Activated CD4-positive, alpha-beta T cell treated with anti-CD3 and anti-CD28 coated beads for 36 hours (primary cell): Measurements from ENCODE around the gene GNMT. TPM values are rescaled to one million over a fixed set of nuclear protein-coding genes. Genes with fewer than 3 reads are reported as not detected.
A peak's percentile ranks its signal among the peaks of the same experiment; 100 is the strongest.

Source experiments
- ATAC-seq: fragments of 200-7000 bp; cut with Tn5 transposase; one replicate; pipeline ENCODE4 v1.10.0; 2021; ENCODE audit warnings: mild to moderate bottlenecking, moderate library complexity
- CTCF ChIA-PET: fragments of 350-600 bp; sonication (Branson Sonifier 250); formaldehyde crosslinking; loops from one replicate; lab custom pipeline; 2021; ENCODE audit warnings: antibody characterized with exemption; lab: Charles Lee
- POLR2A ChIA-PET: fragments of 350-600 bp; sonication (Branson Sonifier 250); formaldehyde crosslinking; loops from one replicate; lab custom pipeline; 2021; ENCODE audit warnings: antibody characterized with exemption, inconsistent platforms; lab: Charles Lee
- DNase-seq: peaks from one replicate; pipeline ENCODE4 v3.0.0-alpha.2; 2020
- H3K27ac Mint-ChIP-seq: one replicate; pipeline ENCODE4 v1.8.0; 2021; ENCODE audit warnings: mixed read lengths
- H3K27me3 Mint-ChIP-seq: one replicate; pipeline ENCODE4 v1.8.0; 2021; ENCODE audit warnings: mixed read lengths
- H3K36me3 Mint-ChIP-seq: one replicate; pipeline ENCODE4 v1.8.0; 2021; ENCODE audit warnings: low read depth, mixed read lengths
- H3K4me1 Mint-ChIP-seq: one replicate; pipeline ENCODE4 v1.8.0; 2021; ENCODE audit warnings: mixed read lengths
- H3K4me3 Mint-ChIP-seq: one replicate; pipeline ENCODE4 v1.8.0; 2021; ENCODE audit warnings: mild to moderate bottlenecking, moderate library complexity, mixed read lengths
- H3K9me3 Mint-ChIP-seq: one replicate; pipeline ENCODE4 v1.8.0; 2021; ENCODE audit warnings: low read depth, mixed read lengths
- intact Hi-C, 2 experiments: fragments of 100-400 bp; cut with DNase I in 1 of 2; cut with micrococcal nuclease in 1 of 2; formaldehyde crosslinking; loops; one replicate each; pipeline versions ENCODE4 v1.14.2 to v1.15.1; 2022 to 2024; cut with DNase I, micrococcal nuclease
- total RNA-seq, 2 experiments: library from RNA; stranded (reverse); gene quantifications; one replicate each; pipeline ENCODE4 v1.2.3, GENCODE V29; 2021

The GNMT gene
- total RNA-seq, 2 experiments from 2014 or later, result 0.50 TPM; not detected in 1

DNA sequence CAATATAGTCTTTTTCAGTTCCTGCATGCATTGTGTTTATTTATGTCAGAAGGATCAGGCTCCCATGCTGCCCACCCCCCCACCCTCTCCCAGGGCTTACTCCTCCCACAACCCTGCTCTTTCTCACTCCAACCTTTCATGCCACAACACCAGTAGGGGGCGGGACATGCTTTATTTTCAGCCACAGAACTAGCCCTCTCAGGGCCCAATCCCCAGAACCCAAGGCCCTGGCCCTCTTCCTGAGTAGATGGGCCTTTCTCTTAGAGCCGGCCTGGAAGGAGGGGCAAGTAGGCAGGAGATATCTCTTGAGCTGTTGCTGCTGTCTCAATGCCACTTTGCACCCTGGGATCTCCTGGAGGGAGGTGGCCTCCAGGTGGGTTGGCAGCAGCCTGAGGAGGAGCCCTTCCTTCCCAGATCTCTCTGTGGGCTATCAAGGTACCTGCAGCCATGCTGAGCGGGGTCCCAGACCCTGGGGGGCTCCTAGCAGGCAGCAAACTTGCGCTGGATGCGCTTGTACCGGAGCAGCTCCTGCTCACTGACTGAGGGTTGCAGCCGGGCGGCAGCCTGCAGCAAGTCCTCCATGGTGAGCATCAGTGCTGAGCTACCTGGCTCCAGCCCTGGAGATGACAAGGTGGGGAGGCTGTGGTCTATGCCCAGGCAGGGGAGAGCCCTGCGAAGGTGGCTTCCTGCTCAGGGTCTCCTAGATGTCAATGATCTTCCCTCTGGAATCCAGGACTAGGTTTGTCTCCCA lies 3.5 kb downstream of the GNMT start:
- no peak overlapping the region for H3K4me3 Mint-ChIP-seq
- H3K36me3 Mint-ChIP-seq, result peaks cover 17% of the 10 kb centered on the region
- ATAC-seq (peak; percentile 83), DNase-seq (peak; percentile 68)
- POLR2A ChIA-PET, result interaction anchor here (1.4 kb wide), 1 partner anchor 34 kb away, joined by 4 read pairs; the partner anchor contains the start of gene CNPY3
- CTCF ChIA-PET, result interaction anchor here (0.7 to 1.5 kb wide), 2 partner anchors 20 to 54 kb away, joined by 3 to 7 read pairs; no protein-coding TSS in a partner anchor
- no peaks in the 10 kb centered on the region for H3K9me3 Mint-ChIP-seq
- no peak overlapping the region for H3K27ac Mint-ChIP-seq
- intact Hi-C loops, result loop anchor here (1.0 to 10.0 kb wide), 3 partner anchors 63 to 181 kb away; no protein-coding TSS in a partner anchor
- peaks cover 11% of the 10 kb centered on the region for H3K4me1 Mint-ChIP-seq
- H3K27me3 Mint-ChIP-seq, result no peaks in the 10 kb centered on the region

GRCh38 chr6:42966571-42966970 lies 6.0 kb downstream of the GNMT start:
- Mint-ChIP-seq H3K4me1 (peaks cover 9% of the 10 kb centered on the region), H3K4me3 (no peak overlapping the region), H3K9me3 (no peaks in the 10 kb centered on the region), H3K27ac (no peak overlapping the region), H3K36me3 (peaks cover 15% of the 10 kb centered on the region), H3K27me3 (no peaks in the 10 kb centered on the region)
- no peak for DNase-seq
- POLR2A ChIA-PET, result interaction anchor here (0.7 kb wide), 1 partner anchor 37 kb away, joined by 8 read pairs; no protein-coding TSS in a partner anchor
- intact Hi-C loops, result loop anchor here in 1 of 2 experiments (10.0 kb wide), 1 partner anchor 178 kb away; no protein-coding TSS in a partner anchor
- ATAC-seq, result no peak
- CTCF ChIA-PET, result interaction anchor here (1.0 kb wide), 1 partner anchor 177 kb away, joined by 5 read pairs; no protein-coding TSS in a partner anchor

DNA sequence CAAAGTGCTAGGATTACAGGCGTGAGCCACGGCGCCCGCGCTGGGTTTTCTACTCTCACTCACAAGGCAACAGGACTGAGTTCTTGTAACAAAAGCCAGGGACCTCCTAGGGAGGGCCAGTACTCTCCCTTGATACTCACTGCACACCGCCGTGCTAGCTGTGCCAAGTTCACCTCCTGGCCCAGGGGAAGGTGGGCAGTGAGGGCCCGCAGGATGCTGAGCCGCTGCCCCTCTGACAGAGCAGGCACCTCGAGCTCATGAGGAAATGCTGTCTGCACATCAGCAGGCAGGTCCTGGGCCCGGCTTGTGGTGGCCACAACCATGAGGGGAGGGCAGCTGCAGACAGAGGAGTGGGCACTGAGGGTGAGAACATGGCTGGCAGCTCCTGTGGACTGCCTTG lies 6.7 kb downstream of the GNMT start:
- H3K4me1 Mint-ChIP-seq, result peaks cover 10% of the 10 kb centered on the region
- no peak overlapping the region for H3K27ac Mint-ChIP-seq
- intact Hi-C loops, result loop anchor here in 1 of 2 experiments (10.0 kb wide), 1 partner anchor 178 kb away; no protein-coding TSS in a partner anchor
- ChIA-PET POLR2A (interaction anchor here (0.7 kb wide), 1 partner anchor 37 kb away, joined by 8 read pairs; no protein-coding TSS in a partner anchor), CTCF (interaction anchor here (1.0 kb wide), 2 partner anchors 149 to 177 kb away, joined by 4 to 5 read pairs; no protein-coding TSS in a partner anchor)
- H3K4me3 Mint-ChIP-seq, result no peak overlapping the region
- no peaks in the 10 kb centered on the region for H3K27me3 Mint-ChIP-seq
- ATAC-seq, result no peak
- no peak for DNase-seq
- H3K9me3 Mint-ChIP-seq, result no peaks in the 10 kb centered on the region
- peaks cover 15% of the 10 kb centered on the region for H3K36me3 Mint-ChIP-seq

- POLR2A ChIA-PET, result no interaction called here
- DNase-seq, result no peak
Measured at GRCh38 chr6:42968126-42968701, 7.7 kb downstream of the GNMT start.

DNA sequence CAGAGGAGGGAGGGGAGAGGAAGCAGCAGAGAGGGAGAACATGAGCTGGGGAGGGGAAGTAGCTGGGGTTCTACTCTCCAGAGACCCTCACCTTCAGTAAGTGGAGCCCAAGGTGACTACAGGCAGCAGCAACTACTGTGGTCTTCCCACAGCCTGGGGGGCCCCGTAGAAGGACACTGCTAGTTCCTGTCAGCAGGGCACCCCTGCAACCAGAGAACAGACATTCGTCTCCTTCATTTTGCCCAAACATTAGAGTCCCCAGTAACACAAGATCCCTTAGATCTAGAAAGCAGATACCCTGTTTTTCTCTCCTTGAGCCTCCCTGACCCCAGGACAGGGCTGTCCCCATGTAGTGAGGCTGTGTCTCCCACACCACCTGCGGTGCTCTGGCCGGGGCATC lies 8.2 kb downstream of the GNMT start:
- ATAC-seq, result no peak
- Mint-ChIP-seq H3K27ac (no peak overlapping the region), H3K36me3 (peaks cover 9% of the 10 kb centered on the region), H3K4me1 (peaks cover 10% of the 10 kb centered on the region), H3K9me3 (no peaks in the 10 kb centered on the region), H3K27me3 (no peaks in the 10 kb centered on the region), H3K4me3 (no peak overlapping the region)
- no peak for DNase-seq
- CTCF ChIA-PET, result interaction anchor here (1.0 kb wide), 1 partner anchor 175 kb away, joined by 4 read pairs; no protein-coding TSS in a partner anchor
- POLR2A ChIA-PET, result no interaction called here
- intact Hi-C loops, result loop anchor here in 1 of 2 experiments (10.0 kb wide), 1 partner anchor 176 kb away; no protein-coding TSS in a partner anchor

More at GRCh38 chr6:42968126-42968701, 7.7 kb downstream of the GNMT start:
- Mint-ChIP-seq H3K36me3 (peaks cover 8% of the 10 kb centered on the region), H3K27ac (no peak overlapping the region), H3K9me3 (no peaks in the 10 kb centered on the region), H3K27me3 (no peaks in the 10 kb centered on the region), H3K4me3 (no peak overlapping the region), H3K4me1 (peaks cover 10% of the 10 kb centered on the region)
- intact Hi-C loops, result loop anchor here in 1 of 2 experiments (10.0 kb wide), 1 partner anchor 177 kb away; no protein-coding TSS in a partner anchor
- CTCF ChIA-PET, result interaction anchor here (0.6 to 1.0 kb wide), 2 partner anchors 49 to 175 kb away, joined by 3 to 4 read pairs; no protein-coding TSS in a partner anchor
- ATAC-seq, result no peak

GRCh38 chr6:42969431-42969830 lies 8.9 kb downstream of the GNMT start:
- CTCF ChIA-PET, result no interaction called here
- H3K36me3 Mint-ChIP-seq, result peaks cover 12% of the 10 kb centered on the region

GRCh38 chr6:42969934-42970333 lies 9.4 kb downstream of the GNMT start:
- Mint-ChIP-seq H3K27ac (no peak overlapping the region), H3K4me1 (peaks cover 17% of the 10 kb centered on the region), H3K36me3 (peaks cover 11% of the 10 kb centered on the region), H3K27me3 (no peaks in the 10 kb centered on the region), H3K4me3 (no peak overlapping the region), H3K9me3 (no peaks in the 10 kb centered on the region)
- intact Hi-C loops, result loop anchor here in 1 of 2 experiments (10.0 kb wide), 2 partner anchors 175 to 195 kb away; no protein-coding TSS in a partner anchor
- DNase-seq (no peak), ATAC-seq (no peak)
- POLR2A ChIA-PET, result no interaction called here
- CTCF ChIA-PET, result interaction anchor here (0.5 to 1.2 kb wide), 2 partner anchors 14 to 38 kb away, joined by 3 to 6 read pairs; partner anchors contain the start of gene PPP2R5D

More at GRCh38 chr6:42969431-42969830, 8.9 kb downstream of the GNMT start:
- DNase-seq, result no peak
- Mint-ChIP-seq H3K9me3 (no peaks in the 10 kb centered on the region), H3K27ac (no peak overlapping the region), H3K4me3 (no peak overlapping the region), H3K27me3 (no peaks in the 10 kb centered on the region), H3K4me1 (peaks cover 13% of the 10 kb centered on the region)
- POLR2A ChIA-PET, result no interaction called here
- intact Hi-C loops, result loop anchor here in 1 of 2 experiments (10.0 kb wide), 1 partner anchor 175 kb away; no protein-coding TSS in a partner anchor
- ATAC-seq, result no peak

GRCh38 chr6:42970871-42971612 lies 10.5 kb downstream of the GNMT start:
- ChIA-PET POLR2A (no interaction called here), CTCF (interaction anchor here (0.8 to 1.2 kb wide), 3 partner anchors 8 to 173 kb away, joined by 3 to 6 read pairs (median 4); partner anchors contain the start of genes PEX6 and PPP2R5D)
- H3K9me3 Mint-ChIP-seq, result no peaks in the 10 kb centered on the region
- peaks cover 12% of the 10 kb centered on the region for H3K36me3 Mint-ChIP-seq
- no peak overlapping the region for H3K4me3 Mint-ChIP-seq
- H3K27ac Mint-ChIP-seq, result no peak overlapping the region
- no peaks in the 10 kb centered on the region for H3K27me3 Mint-ChIP-seq
- intact Hi-C loops, result loop anchor here in 1 of 2 experiments (10.0 kb wide), 1 partner anchor 196 kb away; no protein-coding TSS in a partner anchor
- peak; percentile 76 for ATAC-seq
- DNase-seq, result peak; percentile 38
- peaks cover 23% of the 10 kb centered on the region for H3K4me1 Mint-ChIP-seq

- Mint-ChIP-seq H3K27me3 (no peaks in the 10 kb centered on the region), H3K4me1 (peaks cover 28% of the 10 kb centered on the region), H3K27ac (no peak overlapping the region), H3K36me3 (peaks cover 17% of the 10 kb centered on the region), H3K9me3 (no peaks in the 10 kb centered on the region), H3K4me3 (no peak overlapping the region)
- ATAC-seq (no peak), DNase-seq (no peak)
- intact Hi-C loops, result loop anchor here in 1 of 2 experiments (10.0 kb wide), 1 partner anchor 197 kb away; no protein-coding TSS in a partner anchor
- ChIA-PET POLR2A (interaction anchor here (0.5 kb wide), 1 partner anchor 189 kb away, joined by 4 read pairs; no protein-coding TSS in a partner anchor), CTCF (interaction anchor here (0.6 to 0.8 kb wide), 4 partner anchors 22 to 172 kb away, joined by 3 read pairs; partner anchors contain the start of gene CNPY3)
Measured at GRCh38 chr6:42971746-42972327, 11.3 kb downstream of the GNMT start.

DNA sequence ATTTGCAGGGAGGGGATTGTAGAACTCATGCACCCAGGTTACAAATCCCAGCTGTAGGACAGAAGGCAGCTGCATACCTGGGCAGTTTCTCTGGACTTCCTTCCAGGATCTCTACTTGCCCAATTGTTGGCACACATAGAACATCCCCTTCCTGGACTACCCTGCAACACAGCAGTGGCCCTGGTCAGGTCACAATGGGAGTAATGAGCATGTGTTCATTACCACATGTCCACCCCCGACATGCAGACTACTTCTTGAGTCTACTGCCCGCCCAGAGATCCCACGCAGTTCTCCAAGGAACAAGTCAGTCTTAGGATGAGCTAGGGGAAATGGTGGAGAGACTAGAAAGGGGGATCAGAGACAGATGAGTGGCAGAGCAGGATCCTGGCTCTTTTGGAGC lies 13.4 kb downstream of the GNMT start:
- peaks cover 23% of the 10 kb centered on the region for H3K36me3 Mint-ChIP-seq
- no peak for ATAC-seq
- H3K27ac Mint-ChIP-seq, result peak overlapping the region; percentile 21
- no peaks in the 10 kb centered on the region for H3K27me3 Mint-ChIP-seq
- CTCF ChIA-PET, result interaction anchor here (0.8 to 1.0 kb wide), 2 partner anchors 170 to 308 kb away, joined by 3 to 4 read pairs; no protein-coding TSS in a partner anchor
- H3K4me1 Mint-ChIP-seq, result peaks cover 39% of the 10 kb centered on the region
- DNase-seq, result no peak
- intact Hi-C loops, result loop anchor here in 1 of 2 experiments (10.0 kb wide), 1 partner anchor 199 kb away; no protein-coding TSS in a partner anchor
- H3K9me3 Mint-ChIP-seq, result no peaks in the 10 kb centered on the region
- POLR2A ChIA-PET, result interaction anchor here (0.7 to 1.8 kb wide), 2 partner anchors 11 to 44 kb away, joined by 3 to 7 read pairs; partner anchors contain the start of gene CNPY3
- H3K4me3 Mint-ChIP-seq, result no peak overlapping the region
